ENCODE results near the gene RAB10.

- no peak for TF ChIP-seq CTCF (IDR thresholded peaks at IDR 0.05)
- no peak for TF ChIP-seq POLR2A (IDR thresholded peaks at IDR 0.05)
These were observed 9.6 kb upstream of the RAB10 start for GRCh38 chr2:26024260-26024659.
